Mammary epithelial cell (primary cell): ENCODE measurements around the gene NPIPA3.
"Not testable (repeated sequence)": the region's sequence is repeated elsewhere in the genome, so short reads cannot be mapped to it uniquely, and the experiment has no call there.

Experiments used
- CTCF ChIP-seq, 2 donors: IDR thresholded peaks in 1 of 2; conservative IDR thresholded peaks in 1 of 2; 2 replicates each; pipeline ENCODE4 v1.5.1; 2011 to 2012; ENCODE audit warnings: inconsistent platforms in 2 of 2, low read length in 2 of 2, mild to moderate bottlenecking in 2 of 2, control low read depth in 1 of 2, low read depth in 1 of 2; ENCODE audit not compliant: insufficient read depth in 1 of 2; ENCODE audit errors: extremely low read depth in 1 of 2
- EZH2 ChIP-seq: IDR thresholded peaks from 2 replicates; pipeline ENCODE4 v1.6.1; 2012; ENCODE audit warnings: low read length, inconsistent platforms, borderline replicate concordance

DNA sequence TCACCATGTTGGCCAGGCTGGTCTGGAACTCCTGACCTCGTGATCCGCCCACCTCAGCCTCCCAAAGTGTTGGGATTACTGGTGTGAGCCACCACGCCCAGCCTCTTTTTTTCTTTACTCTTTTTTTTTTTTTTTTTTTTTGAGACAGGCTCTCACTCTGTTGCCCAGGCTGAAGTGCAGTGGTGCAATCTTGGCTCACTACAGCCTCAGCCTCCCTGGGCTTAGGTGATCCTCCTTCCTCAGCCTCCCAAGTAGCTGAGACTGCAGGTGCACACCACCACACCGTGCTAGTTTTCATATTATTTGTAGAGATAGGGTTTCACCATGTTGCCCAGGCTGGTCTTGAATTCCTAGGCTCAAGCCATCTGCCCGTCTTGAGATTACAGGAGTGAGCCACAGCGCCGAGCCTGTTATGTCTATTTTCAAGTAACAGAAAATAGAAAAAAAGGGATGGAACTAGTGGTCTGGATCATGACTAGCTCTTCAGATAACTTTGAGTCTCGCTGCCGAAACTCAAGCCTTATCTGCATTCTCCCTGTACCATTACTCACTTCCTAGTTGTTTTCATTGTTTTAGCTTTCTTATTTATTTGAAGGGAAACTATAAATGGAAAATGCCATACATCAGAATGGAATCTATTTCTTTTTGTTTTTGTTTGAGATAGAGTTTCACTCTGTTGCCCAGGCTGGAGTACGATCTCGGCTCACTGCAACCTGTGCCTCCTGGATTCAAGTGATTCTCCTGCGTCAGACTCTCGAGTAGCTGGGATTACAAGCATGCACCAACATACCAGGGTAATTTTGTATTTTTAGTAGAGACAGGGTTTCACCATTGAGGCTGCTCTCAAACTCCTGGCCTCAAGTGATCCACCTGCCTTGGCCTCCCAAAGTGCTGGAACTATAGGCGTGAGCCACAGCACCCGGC is 17.1 kb upstream of the NPIPA3 start:
- TF ChIP-seq EZH2; CTCF (conservative IDR thresholded peaks at IDR 0.05 in 1 of 2, IDR thresholded peaks at IDR 0.05 in 1 of 2; ENCODE audit: extremely low read depth in 1 of 2, insufficient read depth in 1 of 2, low read depth in 1 of 2, low read length in 2 of 2): not testable (repeated sequence)
